ENCODE measurements around the gene SPAG9.

The SPAG9 gene

DNA sequence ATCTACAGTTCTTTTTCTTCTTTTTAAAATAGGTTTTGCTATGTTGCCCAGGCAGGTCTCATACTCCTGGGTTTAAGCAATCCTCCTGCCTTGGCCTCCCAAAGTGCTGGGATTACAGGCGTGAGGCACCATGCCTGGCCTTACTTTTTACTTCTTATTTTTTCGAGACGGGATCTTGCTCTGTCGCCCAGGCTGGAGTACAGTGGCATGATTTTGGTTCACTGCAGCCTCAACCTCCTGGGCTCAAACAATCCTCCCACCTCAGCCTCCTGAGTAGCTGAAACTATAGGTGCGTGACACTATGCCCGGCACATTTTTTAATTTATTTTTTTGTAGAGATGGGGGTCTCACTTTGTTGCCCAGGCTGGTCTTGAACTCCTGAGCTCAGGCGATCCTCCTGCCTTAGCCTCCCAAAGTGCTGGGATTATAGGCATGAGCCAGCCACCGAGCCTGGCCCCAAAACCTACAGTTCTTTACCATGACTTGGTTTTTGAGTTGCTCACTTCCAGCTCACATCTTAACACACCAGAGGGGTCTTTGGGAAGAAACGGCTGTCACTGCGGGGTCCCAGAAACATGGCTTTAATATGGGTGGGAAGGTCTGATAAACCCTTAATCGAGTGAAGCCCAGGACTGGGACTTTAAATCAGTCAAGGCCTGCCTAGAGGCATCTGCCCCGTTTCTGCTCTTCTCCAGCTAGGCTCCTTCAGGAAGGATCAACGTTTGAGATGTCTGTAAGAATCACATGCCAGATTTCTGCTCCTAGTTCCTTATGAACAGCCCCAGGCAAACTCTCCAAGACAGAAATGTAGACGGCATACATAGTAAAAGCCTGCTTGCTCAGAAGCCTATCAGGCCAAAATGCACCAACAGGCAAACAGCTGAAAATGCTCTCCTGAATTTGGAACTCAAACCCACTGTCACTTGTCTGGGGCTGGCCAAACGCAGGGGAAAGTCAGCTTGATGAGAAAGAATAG, 162.8 kb downstream of the SPAG9 start:
- no peak overlapping the region for H3K23ac ChIP-seq (ENCODE audit: low read depth, low read length, poor library complexity)
- no peaks in the 10 kb centered on the region for H3K27me3 ChIP-seq (ENCODE audit: control insufficient read depth in 3 of 3, insufficient read depth in 3 of 3, low read depth in 1 of 3, low read length in 3 of 3)
- H4K8ac ChIP-seq (ENCODE audit: low read depth, low read length), result no peak overlapping the region
- WGBS, 2 donors (ENCODE audit: extremely low coverage in 2 of 2, insufficient read length in 2 of 2, insufficient replicate concordance in 1 of 2), result no CpG with 5 or more reads among the region's 15 CpGs
- no peaks in the 10 kb centered on the region for H3K9me3 ChIP-seq (replicated peaks in 1 of 2; ENCODE audit: control insufficient read depth in 2 of 2, insufficient read depth in 1 of 2, low read depth in 1 of 2, low read length in 2 of 2)
- no peaks in the 10 kb centered on the region for H3K79me1 ChIP-seq (ENCODE audit: low read depth, low read length)
- no peak overlapping the region for H2AFZ ChIP-seq (ENCODE audit: low read length)
- H3K9ac ChIP-seq (ENCODE audit: low read depth, low read length, poor library complexity), result no peak overlapping the region
- DNase-seq (ENCODE audit: low spot score), result no peak
- H3K4me1 ChIP-seq (ENCODE audit: control insufficient read depth in 2 of 2, insufficient read depth in 1 of 2, low read depth in 1 of 2, low read length in 2 of 2), result peaks cover 16 to 20% of the 10 kb centered on the region in 2 donors
- H3K27ac ChIP-seq (replicated peaks; ENCODE audit: low read length), result no peak overlapping the region
- no peak overlapping the region for H4K91ac ChIP-seq (ENCODE audit: low read depth, low read length, poor library complexity)
- no peak overlapping the region for H2BK5ac ChIP-seq (ENCODE audit: low read length)
- peaks cover 3 to 40% of the 10 kb centered on the region in 2 donors for H3K36me3 ChIP-seq (replicated peaks in 1 of 2; ENCODE audit: control insufficient read depth in 2 of 2, insufficient read depth in 2 of 2, low read length in 2 of 2)
- H3K4ac ChIP-seq (ENCODE audit: low read length), result no peak overlapping the region
- H3K18ac ChIP-seq (ENCODE audit: low read length), result no peak overlapping the region
- no peak overlapping the region for H2AK5ac ChIP-seq (ENCODE audit: low read depth, low read length)
- H2BK12ac ChIP-seq (ENCODE audit: low read length), result no peak overlapping the region
- H3K4me2 ChIP-seq (ENCODE audit: insufficient read depth, low read length, poor library complexity, severe bottlenecking), result no peak overlapping the region
- H3K14ac ChIP-seq (ENCODE audit: low read length), result no peak overlapping the region
- no peak overlapping the region for H2BK120ac ChIP-seq (ENCODE audit: low read depth, low read length)
- no peak overlapping the region for H2BK15ac ChIP-seq (ENCODE audit: low read length)
- H3K4me3 ChIP-seq (ENCODE audit: low read length in 2 of 2), result no peak overlapping the region

DNA sequence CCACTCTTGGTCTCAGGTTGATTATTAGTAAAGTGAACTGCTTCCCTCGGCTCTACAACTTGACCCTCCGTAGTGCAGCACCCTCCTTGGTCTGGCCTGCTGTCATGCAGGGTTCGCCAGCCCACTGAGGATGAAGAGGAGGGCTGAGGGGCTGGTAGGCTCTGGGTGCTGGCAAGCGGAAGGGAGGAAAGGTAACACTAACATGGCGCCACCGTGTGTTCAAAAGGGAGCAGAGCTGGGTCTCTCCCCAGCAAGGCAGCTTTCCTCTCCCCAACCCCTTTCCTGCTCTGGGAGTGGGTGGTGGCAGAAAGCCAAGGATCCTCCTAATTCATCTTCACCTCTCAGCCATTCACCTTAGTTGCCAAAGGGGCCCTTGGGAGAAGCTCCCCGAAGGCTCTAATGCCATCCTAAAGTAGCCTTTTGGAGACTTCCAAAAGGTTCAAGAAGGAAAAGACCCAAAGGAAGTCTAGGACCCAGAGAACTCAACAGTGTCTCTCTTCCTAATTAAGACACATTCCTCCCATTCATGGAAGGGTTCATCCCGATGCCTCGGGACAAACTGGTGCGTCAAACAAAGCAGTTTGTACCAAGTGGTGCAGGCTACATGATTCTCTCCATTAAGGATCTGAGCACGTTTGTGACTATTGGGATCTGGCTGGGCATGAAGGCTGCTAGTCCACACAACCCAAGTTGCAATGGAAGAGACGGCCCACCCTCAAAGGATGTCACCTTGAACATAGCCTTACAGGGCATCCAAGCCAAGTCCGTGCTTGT, 163.7 kb downstream of the SPAG9 start:
- H3K9ac ChIP-seq (ENCODE audit: low read depth, low read length, poor library complexity), result no peak overlapping the region
- WGBS, 2 donors (ENCODE audit: extremely low coverage in 2 of 2, insufficient read length in 2 of 2, insufficient replicate concordance in 1 of 2), result no CpG with 5 or more reads among the region's 13 CpGs
- H3K23ac ChIP-seq (ENCODE audit: low read depth, low read length, poor library complexity), result no peak overlapping the region
- H2AFZ ChIP-seq (ENCODE audit: low read length), result no peak overlapping the region
- H3K18ac ChIP-seq (ENCODE audit: low read length), result no peak overlapping the region
- H3K4me2 ChIP-seq (ENCODE audit: insufficient read depth, low read length, poor library complexity, severe bottlenecking), result no peak overlapping the region
- no peak overlapping the region for H2BK120ac ChIP-seq (ENCODE audit: low read depth, low read length)
- H3K79me1 ChIP-seq (ENCODE audit: low read depth, low read length), result no peaks in the 10 kb centered on the region
- no peak overlapping the region for H3K4ac ChIP-seq (ENCODE audit: low read length)
- no peak overlapping the region for H3K4me3 ChIP-seq (ENCODE audit: low read length in 2 of 2)
- H3K36me3 ChIP-seq (replicated peaks in 1 of 2; ENCODE audit: control insufficient read depth in 2 of 2, insufficient read depth in 2 of 2, low read length in 2 of 2), result peaks cover 3 to 30% of the 10 kb centered on the region in 2 donors
- no peak overlapping the region for H2AK5ac ChIP-seq (ENCODE audit: low read depth, low read length)
- no peak overlapping the region for H2BK12ac ChIP-seq (ENCODE audit: low read length)
- H3K14ac ChIP-seq (ENCODE audit: low read length), result no peak overlapping the region
- no peak for DNase-seq (ENCODE audit: low spot score)
- no peak overlapping the region for H3K27ac ChIP-seq (replicated peaks; ENCODE audit: low read length)
- no peaks in the 10 kb centered on the region for H3K27me3 ChIP-seq (ENCODE audit: control insufficient read depth in 3 of 3, insufficient read depth in 3 of 3, low read depth in 1 of 3, low read length in 3 of 3)
- peaks cover 18 to 22% of the 10 kb centered on the region in 2 donors for H3K4me1 ChIP-seq (ENCODE audit: control insufficient read depth in 2 of 2, insufficient read depth in 1 of 2, low read depth in 1 of 2, low read length in 2 of 2)
- no peaks in the 10 kb centered on the region for H3K9me3 ChIP-seq (replicated peaks in 1 of 2; ENCODE audit: control insufficient read depth in 2 of 2, insufficient read depth in 1 of 2, low read depth in 1 of 2, low read length in 2 of 2)
- H2BK5ac ChIP-seq (ENCODE audit: low read length), result no peak overlapping the region
- H4K91ac ChIP-seq (ENCODE audit: low read depth, low read length, poor library complexity), result no peak overlapping the region
- no peak overlapping the region for H4K8ac ChIP-seq (ENCODE audit: low read depth, low read length)
- H2BK15ac ChIP-seq (ENCODE audit: low read length), result no peak overlapping the region

DNA sequence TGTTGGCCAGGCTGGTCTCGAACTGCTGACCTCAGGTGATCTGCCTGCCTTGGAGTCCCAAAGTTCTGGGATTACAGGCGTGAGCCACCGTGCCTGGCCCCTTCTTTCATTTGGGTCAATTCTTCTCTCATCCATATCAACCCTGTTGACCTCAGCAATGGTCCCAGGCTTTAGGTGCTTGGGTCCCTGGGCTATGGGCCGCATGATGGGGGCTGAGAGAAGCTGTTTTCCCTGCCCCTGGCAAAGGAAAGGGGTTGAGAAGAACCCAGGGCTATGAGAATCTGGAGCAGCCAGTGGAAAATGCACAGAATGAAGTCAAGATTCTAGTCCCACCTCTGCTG, 164.3 kb downstream of the SPAG9 start:
- Histone ChIP-seq H3K4me3 (ENCODE audit: low read length in 2 of 2) (no peak overlapping the region), H2BK120ac (ENCODE audit: low read depth, low read length) (no peak overlapping the region), H4K8ac (ENCODE audit: low read depth, low read length) (no peak overlapping the region), H3K23ac (ENCODE audit: low read depth, low read length, poor library complexity) (no peak overlapping the region), H3K14ac (ENCODE audit: low read length) (no peak overlapping the region), H2BK15ac (ENCODE audit: low read length) (no peak overlapping the region), H3K9me3 (replicated peaks in 1 of 2; ENCODE audit: control insufficient read depth in 2 of 2, insufficient read depth in 1 of 2, low read depth in 1 of 2, low read length in 2 of 2) (no peaks in the 10 kb centered on the region), H3K18ac (ENCODE audit: low read length) (no peak overlapping the region), H3K27me3 (ENCODE audit: control insufficient read depth in 3 of 3, insufficient read depth in 3 of 3, low read depth in 1 of 3, low read length in 3 of 3) (no peaks in the 10 kb centered on the region), H2AFZ (ENCODE audit: low read length) (no peak overlapping the region), H2BK5ac (ENCODE audit: low read length) (no peak overlapping the region), H3K4ac (ENCODE audit: low read length) (no peak overlapping the region), H3K9ac (ENCODE audit: low read depth, low read length, poor library complexity) (no peak overlapping the region), H3K36me3 (replicated peaks in 1 of 2; ENCODE audit: control insufficient read depth in 2 of 2, insufficient read depth in 2 of 2, low read length in 2 of 2) (peaks cover 2 to 25% of the 10 kb centered on the region in 2 donors), H3K27ac (replicated peaks; ENCODE audit: low read length) (no peak overlapping the region), H3K4me2 (ENCODE audit: insufficient read depth, low read length, poor library complexity, severe bottlenecking) (no peak overlapping the region), H2BK12ac (ENCODE audit: low read length) (no peak overlapping the region), H4K91ac (ENCODE audit: low read depth, low read length, poor library complexity) (no peak overlapping the region), H3K79me1 (ENCODE audit: low read depth, low read length) (no peaks in the 10 kb centered on the region), H2AK5ac (ENCODE audit: low read depth, low read length) (no peak overlapping the region), H3K4me1 (ENCODE audit: control insufficient read depth in 2 of 2, insufficient read depth in 1 of 2, low read depth in 1 of 2, low read length in 2 of 2) (peaks cover 20 to 22% of the 10 kb centered on the region in 2 donors)
- DNase-seq (ENCODE audit: low spot score), result no peak
- WGBS, 2 donors (ENCODE audit: extremely low coverage in 2 of 2, insufficient read length in 2 of 2, insufficient replicate concordance in 1 of 2), result no CpG with 5 or more reads among the region's 4 CpGs

GRCh38 chr17:50955667-50956120, 165.0 kb downstream of the SPAG9 start:
- no peak overlapping the region for H3K4me2 ChIP-seq (ENCODE audit: insufficient read depth, low read length, poor library complexity, severe bottlenecking)
- H3K27me3 ChIP-seq (ENCODE audit: control insufficient read depth in 3 of 3, insufficient read depth in 3 of 3, low read depth in 1 of 3, low read length in 3 of 3), result no peaks in the 10 kb centered on the region
- no peak overlapping the region for H4K8ac ChIP-seq (ENCODE audit: low read depth, low read length)
- H3K4me1 ChIP-seq (ENCODE audit: control insufficient read depth in 2 of 2, insufficient read depth in 1 of 2, low read depth in 1 of 2, low read length in 2 of 2), result peaks cover 22 to 23% of the 10 kb centered on the region in 2 donors
- DNase-seq (ENCODE audit: low spot score), result no peak
- no peak overlapping the region for H3K23ac ChIP-seq (ENCODE audit: low read depth, low read length, poor library complexity)
- H3K4me3 ChIP-seq (ENCODE audit: low read length in 2 of 2), result no peak overlapping the region
- peak overlapping the region; percentile 46 for H3K18ac ChIP-seq (ENCODE audit: low read length)
- no CpG with 5 or more reads among the region's 8 CpGs for WGBS, 2 donors (ENCODE audit: extremely low coverage in 2 of 2, insufficient read length in 2 of 2, insufficient replicate concordance in 1 of 2)
- no peak overlapping the region for H2BK12ac ChIP-seq (ENCODE audit: low read length)
- no peaks in the 10 kb centered on the region for H3K9me3 ChIP-seq (replicated peaks in 1 of 2; ENCODE audit: control insufficient read depth in 2 of 2, insufficient read depth in 1 of 2, low read depth in 1 of 2, low read length in 2 of 2)
- H2BK120ac ChIP-seq (ENCODE audit: low read depth, low read length), result no peak overlapping the region
- H4K91ac ChIP-seq (ENCODE audit: low read depth, low read length, poor library complexity), result no peak overlapping the region
- no peak overlapping the region for H3K14ac ChIP-seq (ENCODE audit: low read length)
- H3K79me1 ChIP-seq (ENCODE audit: low read depth, low read length), result no peaks in the 10 kb centered on the region
- H2AK5ac ChIP-seq (ENCODE audit: low read depth, low read length), result peak overlapping the region; percentile 85
- H3K27ac ChIP-seq (replicated peaks; ENCODE audit: low read length), result no peak overlapping the region
- peaks cover 2 to 18% of the 10 kb centered on the region in 2 donors for H3K36me3 ChIP-seq (replicated peaks in 1 of 2; ENCODE audit: control insufficient read depth in 2 of 2, insufficient read depth in 2 of 2, low read length in 2 of 2)
- H3K4ac ChIP-seq (ENCODE audit: low read length), result no peak overlapping the region
- H2BK5ac ChIP-seq (ENCODE audit: low read length), result peak overlapping the region; percentile 95
- no peak overlapping the region for H3K9ac ChIP-seq (ENCODE audit: low read depth, low read length, poor library complexity)
- H2AFZ ChIP-seq (ENCODE audit: low read length), result no peak overlapping the region
- no peak overlapping the region for H2BK15ac ChIP-seq (ENCODE audit: low read length)
